GM12872 (cell line): ENCODE data around the gene TMEM131L.

ENCODE experiments used
- CTCF ChIP-seq: IDR thresholded peaks from 3 replicates; pipeline ENCODE4 v1.5.1; 2011; ENCODE audit warnings: low read depth, mild to moderate bottlenecking, low read length, moderate library complexity; ENCODE audit not compliant: insufficient read depth

The TMEM131L gene

GRCh38 chr4:153497091-153497531, 31.0 kb downstream of the TMEM131L start:
- no peak for TF ChIP-seq CTCF

- TF ChIP-seq CTCF, result no peak
Measured at GRCh38 chr4:153497988-153498967, 32.1 kb downstream of the TMEM131L start.

- TF ChIP-seq CTCF, result no peak
Measured at GRCh38 chr4:153499005-153499404, 32.8 kb downstream of the TMEM131L start.

- TF ChIP-seq CTCF, result no peak
Measured at GRCh38 chr4:153501578-153501977, 35.4 kb downstream of the TMEM131L start.

GRCh38 chr4:153502584-153502983, 36.4 kb downstream of the TMEM131L start:
- TF ChIP-seq CTCF, result no peak

GRCh38 chr4:153506341-153507309, 40.5 kb downstream of the TMEM131L start:
- TF ChIP-seq CTCF, result no peak
